HepG2 (cell line): Measurements from ENCODE around the gene SLC13A5. TPM values are rescaled to one million over a fixed set of nuclear protein-coding genes. Genes with fewer than 3 reads are reported as not detected.
A peak's percentile ranks its signal among the peaks of the same experiment; 100 is the strongest.

Source experiments
- BHLHE40 ChIP-seq: IDR thresholded peaks from 2 replicates; pipeline ENCODE4 v1.6.1; 2011; ENCODE audit warnings: low read length, improper control_type of control experiment
- E2F1 ChIP-seq: sonication (generic); formaldehyde crosslinking; IDR thresholded peaks from 2 replicates; pipeline ENCODE4 v1.5.0; 2020; ENCODE audit warnings: missing genetic modification reagents
- ELF4 ChIP-seq: sonication (generic); formaldehyde crosslinking; IDR thresholded peaks from 2 replicates; pipeline ENCODE4 v1.5.0; 2020; ENCODE audit warnings: missing genetic modification reagents, mild to moderate bottlenecking, moderate library complexity, borderline replicate concordance
- HNRNPLL ChIP-seq: fragments of 200-400 bp; formaldehyde crosslinking; IDR thresholded peaks from 2 replicates; pipeline ENCODE4 v1.6.1; 2017; ENCODE audit warnings: mild to moderate bottlenecking, low read depth, low read length; ENCODE audit not compliant: poor library complexity, severe bottlenecking
- MTF2 ChIP-seq: sonication (generic); formaldehyde crosslinking; IDR thresholded peaks from 2 replicates; pipeline ENCODE4 v1.5.0; 2020; ENCODE audit warnings: missing genetic modification reagents, borderline replicate concordance
- PCBP2 ChIP-seq: fragments of 200-400 bp; formaldehyde crosslinking; optimal IDR thresholded peaks from 2 replicates; pipeline ENCODE3; 2018; ENCODE audit warnings: low read length, low read depth; ENCODE audit not compliant: poor library complexity, severe bottlenecking
- TCF7L2 ChIP-seq: IDR thresholded peaks from 2 replicates; pipeline ENCODE4 v1.6.1; 2011; ENCODE audit warnings: mild to moderate bottlenecking, low read depth, low read length, moderate library complexity
- UBTF ChIP-seq: sonication (generic); formaldehyde crosslinking; IDR thresholded peaks from 2 replicates; pipeline ENCODE4 v1.4.0; 2020; ENCODE audit warnings: mild to moderate bottlenecking, missing genetic modification reagents
- ZBTB38 ChIP-seq: sonication (generic); formaldehyde crosslinking; IDR thresholded peaks from 2 replicates; pipeline ENCODE4 v1.5.1; 2020; ENCODE audit warnings: mild to moderate bottlenecking, missing genetic modification reagents
- ZKSCAN1 ChIP-seq: fragments of 150-350 bp; IDR thresholded peaks from 2 replicates; pipeline ENCODE4 v1.6.1; 2014; ENCODE audit warnings: low read length
- ZNF224 ChIP-seq: sonication (generic); formaldehyde crosslinking; IDR thresholded peaks from 2 replicates; pipeline ENCODE4 v1.5.0; 2020; ENCODE audit warnings: mild to moderate bottlenecking, missing genetic modification reagents
- ZNF326 ChIP-seq: sonication (generic); formaldehyde crosslinking; IDR thresholded peaks from 2 replicates; pipeline ENCODE4 v1.4.0; 2020; ENCODE audit warnings: missing genetic modification reagents, borderline replicate concordance
- ZNF33B ChIP-seq: sonication (generic); formaldehyde crosslinking; IDR thresholded peaks from 2 replicates; pipeline ENCODE4 v1.5.1; 2020; ENCODE audit warnings: mild to moderate bottlenecking, missing genetic modification reagents
- ZNF501 ChIP-seq: sonication (generic); formaldehyde crosslinking; IDR thresholded peaks from 2 replicates; pipeline ENCODE4 v1.5.1; 2020; ENCODE audit warnings: mild to moderate bottlenecking, moderate library complexity, missing genetic modification reagents
- ZNF879 ChIP-seq: sonication (generic); formaldehyde crosslinking; IDR thresholded peaks from 2 replicates; pipeline ENCODE4 v1.8.1; 2023; ENCODE audit warnings: missing genetic modification reagents
- polyA plus RNA-seq, 8 experiments: library from polyadenylated mRNA; depleted of rRNA in 3 of 8; stranded (reverse) in 7 of 8; unstranded in 1 of 8; fragments of >200 nt; fragmentation: Illumina TruSeq in 4 of 8; extraction: Trizol in 4 of 8; gene quantifications; 2 replicates each; pipeline versions ENCODE4 v1.2.1 to v1.2.3, GENCODE V29; 2011 to 2016; ENCODE audit warnings: low read depth in 4 of 8, missing spikeins in 1 of 8, mixed read lengths in 1 of 8; ENCODE audit not compliant: insufficient read depth in 1 of 8
- total RNA-seq, 5 experiments: library from RNA; depleted of rRNA; stranded (reverse); fragments of >200 nt; fragmentation: Illumina TruSeq; extraction: Trizol; gene quantifications; 2 replicates each; pipeline ENCODE4 v1.2.3, GENCODE V29; 2016; ENCODE audit warnings: low read depth in 1 of 5
- TF ChIP-seq, protein P1 (sequence below): sonication (generic); formaldehyde crosslinking; IDR thresholded peaks from 2 replicates; pipeline ENCODE4 v1.9.0; 2021; ENCODE audit warnings: missing genetic modification reagents, mild to moderate bottlenecking, borderline replicate concordance
- TF ChIP-seq, protein P2 (sequence below): IDR thresholded peaks from 2 replicates; pipeline ENCODE4 v1.6.1; 2016
- TF ChIP-seq, protein P3 (sequence below): conservative IDR thresholded peaks from 2 replicates; pipeline ENCODE4 v1.6.1; 2018; ENCODE audit warnings: missing genetic modification reagents
- TF ChIP-seq, protein P4 (sequence below): IDR thresholded peaks from 2 replicates; pipeline ENCODE4 v1.6.1; 2016; ENCODE audit warnings: missing genetic modification reagents, missing compliant biosample characterization
- TF ChIP-seq, protein P5 (sequence below): sonication (generic); formaldehyde crosslinking; IDR thresholded peaks from 2 replicates; pipeline ENCODE4 v1.8.0; 2022; ENCODE audit warnings: low read depth, missing genetic modification reagents

The SLC13A5 gene
- total and polyA plus RNA-seq, 2 of the 13 experiments (the other 11 are each of a cell fraction or from before 2014, with no cell fraction given), result 42.8 to 310 TPM

DNA sequence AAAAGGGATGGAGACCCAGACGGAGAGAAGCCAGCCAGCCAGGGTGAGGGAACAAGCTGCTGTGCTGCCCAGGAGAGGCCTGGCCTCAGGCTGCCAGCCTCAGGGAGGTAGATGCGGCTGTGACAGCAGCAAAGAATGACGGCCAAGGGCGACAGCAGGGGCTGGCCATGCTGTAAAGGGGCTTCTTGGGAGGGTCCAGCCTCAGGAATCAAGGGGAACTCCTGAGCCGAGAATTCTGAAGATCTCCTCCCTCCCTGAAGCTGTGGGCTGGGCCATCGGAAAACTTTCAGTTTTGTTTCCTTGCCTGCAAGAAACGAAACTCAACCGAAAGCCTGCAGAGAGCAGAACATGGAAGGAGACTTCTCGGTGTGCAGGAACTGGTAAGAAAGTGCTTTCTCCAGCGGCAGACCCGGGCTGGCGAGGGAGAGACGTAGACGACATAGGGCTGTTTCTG is 42.6 kb upstream of the SLC13A5 start, which contains the start of gene XAF1 (continued):
- TF ChIP-seq ZNF224 (CRISPR knock-in tag) (no peak), PCBP2 (no peak), UBTF (peak; percentile 30; the same call in 1 of the 2 replicates), ZNF879 (no peak), BHLHE40 (no peak), ZNF326 (CRISPR knock-in tag) (no peak), ZNF501 (no peak), MTF2 (CRISPR knock-in tag) (no peak), E2F1 (CRISPR knock-in tag) (no peak), ZKSCAN1 (no peak), ELF4 (CRISPR knock-in tag) (no peak), TCF7L2 (no peak), ZBTB38 (CRISPR knock-in tag) (no peak), ZNF33B (CRISPR knock-in tag) (no peak), HNRNPLL (no peak)
- TF ChIP-seq, protein P1, sequence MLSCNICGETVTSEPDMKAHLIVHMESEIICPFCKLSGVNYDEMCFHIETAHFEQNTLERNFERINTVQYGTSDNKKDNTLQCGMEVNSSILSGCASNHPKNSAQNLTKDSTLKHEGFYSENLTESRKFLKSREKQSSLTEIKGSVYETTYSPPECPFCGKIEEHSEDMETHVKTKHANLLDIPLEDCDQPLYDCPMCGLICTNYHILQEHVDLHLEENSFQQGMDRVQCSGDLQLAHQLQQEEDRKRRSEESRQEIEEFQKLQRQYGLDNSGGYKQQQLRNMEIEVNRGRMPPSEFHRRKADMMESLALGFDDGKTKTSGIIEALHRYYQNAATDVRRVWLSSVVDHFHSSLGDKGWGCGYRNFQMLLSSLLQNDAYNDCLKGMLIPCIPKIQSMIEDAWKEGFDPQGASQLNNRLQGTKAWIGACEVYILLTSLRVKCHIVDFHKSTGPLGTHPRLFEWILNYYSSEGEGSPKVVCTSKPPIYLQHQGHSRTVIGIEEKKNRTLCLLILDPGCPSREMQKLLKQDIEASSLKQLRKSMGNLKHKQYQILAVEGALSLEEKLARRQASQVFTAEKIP (CRISPR knock-in tag), result no peak
- TF ChIP-seq, protein P2, sequence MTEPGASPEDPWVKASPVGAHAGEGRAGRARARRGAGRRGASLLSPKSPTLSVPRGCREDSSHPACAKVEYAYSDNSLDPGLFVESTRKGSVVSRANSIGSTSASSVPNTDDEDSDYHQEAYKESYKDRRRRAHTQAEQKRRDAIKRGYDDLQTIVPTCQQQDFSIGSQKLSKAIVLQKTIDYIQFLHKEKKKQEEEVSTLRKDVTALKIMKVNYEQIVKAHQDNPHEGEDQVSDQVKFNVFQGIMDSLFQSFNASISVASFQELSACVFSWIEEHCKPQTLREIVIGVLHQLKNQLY, result no peak
- TF ChIP-seq, protein P3, sequence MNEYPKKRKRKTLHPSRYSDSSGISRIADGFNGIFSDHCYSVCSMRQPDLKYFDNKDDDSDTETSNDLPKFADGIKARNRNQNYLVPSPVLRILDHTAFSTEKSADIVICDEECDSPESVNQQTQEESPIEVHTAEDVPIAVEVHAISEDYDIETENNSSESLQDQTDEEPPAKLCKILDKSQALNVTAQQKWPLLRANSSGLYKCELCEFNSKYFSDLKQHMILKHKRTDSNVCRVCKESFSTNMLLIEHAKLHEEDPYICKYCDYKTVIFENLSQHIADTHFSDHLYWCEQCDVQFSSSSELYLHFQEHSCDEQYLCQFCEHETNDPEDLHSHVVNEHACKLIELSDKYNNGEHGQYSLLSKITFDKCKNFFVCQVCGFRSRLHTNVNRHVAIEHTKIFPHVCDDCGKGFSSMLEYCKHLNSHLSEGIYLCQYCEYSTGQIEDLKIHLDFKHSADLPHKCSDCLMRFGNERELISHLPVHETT (CRISPR knock-in tag), result no peak
- TF ChIP-seq, protein P4, sequence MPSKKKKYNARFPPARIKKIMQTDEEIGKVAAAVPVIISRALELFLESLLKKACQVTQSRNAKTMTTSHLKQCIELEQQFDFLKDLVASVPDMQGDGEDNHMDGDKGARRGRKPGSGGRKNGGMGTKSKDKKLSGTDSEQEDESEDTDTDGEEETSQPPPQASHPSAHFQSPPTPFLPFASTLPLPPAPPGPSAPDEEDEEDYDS, result no peak
- TF ChIP-seq, protein P5, sequence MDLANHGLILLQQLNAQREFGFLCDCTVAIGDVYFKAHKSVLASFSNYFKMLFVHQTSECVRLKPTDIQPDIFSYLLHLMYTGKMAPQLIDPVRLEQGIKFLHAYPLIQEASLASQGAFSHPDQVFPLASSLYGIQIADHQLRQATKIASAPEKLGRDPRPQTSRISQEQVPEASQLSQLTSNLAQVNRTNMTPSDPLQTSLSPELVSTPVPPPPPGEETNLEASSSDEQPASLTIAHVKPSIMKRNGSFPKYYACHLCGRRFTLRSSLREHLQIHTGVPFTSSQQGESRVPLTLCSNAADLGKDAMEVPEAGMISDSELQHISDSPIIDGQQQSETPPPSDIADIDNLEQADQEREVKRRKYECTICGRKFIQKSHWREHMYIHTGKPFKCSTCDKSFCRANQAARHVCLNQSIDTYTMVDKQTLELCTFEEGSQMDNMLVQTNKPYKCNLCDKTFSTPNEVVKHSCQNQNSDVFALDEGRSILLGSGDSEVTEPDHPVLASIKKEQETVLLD, result no peak
